Kidney capillary endothelial cell (primary cell): ENCODE results near the gene MAL.

Source experiments
- DNase-seq: peaks from one replicate; pipeline ENCODE4 v3.0.0-alpha.2; 2018; ENCODE audit warnings: low spot score

The MAL gene

DNA sequence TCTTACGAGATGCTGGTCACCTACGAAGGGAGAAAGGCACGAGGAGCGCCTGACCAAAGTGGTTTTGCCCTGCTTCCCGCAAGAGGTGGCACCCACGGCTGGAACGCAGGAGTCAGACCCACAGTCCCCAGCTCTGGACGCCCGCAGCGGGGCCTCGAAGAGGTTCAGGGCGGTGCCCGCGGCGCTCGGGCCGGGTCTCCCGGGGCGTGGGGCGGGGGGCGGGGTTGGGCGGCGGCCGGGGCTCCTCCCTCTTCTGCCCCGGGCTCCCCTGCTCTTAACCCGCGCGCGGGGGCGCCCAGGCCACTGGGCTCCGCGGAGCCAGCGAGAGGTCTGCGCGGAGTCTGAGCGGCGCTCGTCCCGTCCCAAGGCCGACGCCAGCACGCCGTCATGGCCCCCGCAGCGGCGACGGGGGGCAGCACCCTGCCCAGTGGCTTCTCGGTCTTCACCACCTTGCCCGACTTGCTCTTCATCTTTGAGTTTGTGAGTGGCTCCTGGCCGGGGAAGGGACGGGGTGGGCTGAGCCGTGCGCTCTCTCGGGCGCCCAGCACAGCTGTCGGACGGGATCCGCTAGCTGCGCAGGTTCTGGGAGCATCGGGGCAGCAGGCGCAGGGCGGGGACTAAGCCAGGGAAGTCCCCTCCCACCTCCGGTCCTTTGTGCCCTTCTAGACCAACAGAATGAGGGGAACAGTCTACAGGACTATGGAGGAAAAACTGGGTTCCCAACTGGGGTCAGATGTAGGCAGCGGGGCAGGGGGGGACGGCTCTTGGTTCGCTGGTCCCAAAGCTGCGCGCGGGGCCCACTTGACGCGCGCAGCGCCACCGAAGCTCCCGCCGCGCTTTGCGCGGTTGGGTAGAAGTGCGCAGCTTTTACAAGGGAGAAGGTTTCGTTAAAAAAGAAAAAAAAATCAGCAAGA, at the start of gene MAL:
TSS of gene MAL (plus strand) at position 303 of the 914 bp plus-strand sequence. CDS start at position 388, 85 bp downstream.
- DNase-seq: no peak

DNA sequence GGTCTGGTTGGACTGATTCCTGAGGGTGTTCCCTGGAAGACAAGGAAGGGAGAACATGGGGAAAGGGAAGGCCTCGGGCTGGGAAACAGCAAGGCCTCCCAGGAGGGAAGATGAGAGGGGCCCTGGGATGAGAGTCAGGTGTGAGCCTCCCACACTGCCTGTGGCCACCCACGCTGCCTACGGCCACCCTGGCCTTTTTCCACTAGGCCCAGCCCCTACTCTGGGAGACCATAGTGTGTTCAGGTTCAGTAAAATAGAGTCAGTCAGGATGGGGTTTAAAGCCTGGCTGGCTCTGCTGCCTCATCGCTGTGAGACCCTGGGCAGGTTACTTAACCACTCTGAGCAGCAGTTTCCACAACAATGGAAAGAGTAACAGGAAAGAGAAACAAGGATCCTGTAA, 47.7 kb upstream of the MAL start:
- DNase-seq: no peak

DNA sequence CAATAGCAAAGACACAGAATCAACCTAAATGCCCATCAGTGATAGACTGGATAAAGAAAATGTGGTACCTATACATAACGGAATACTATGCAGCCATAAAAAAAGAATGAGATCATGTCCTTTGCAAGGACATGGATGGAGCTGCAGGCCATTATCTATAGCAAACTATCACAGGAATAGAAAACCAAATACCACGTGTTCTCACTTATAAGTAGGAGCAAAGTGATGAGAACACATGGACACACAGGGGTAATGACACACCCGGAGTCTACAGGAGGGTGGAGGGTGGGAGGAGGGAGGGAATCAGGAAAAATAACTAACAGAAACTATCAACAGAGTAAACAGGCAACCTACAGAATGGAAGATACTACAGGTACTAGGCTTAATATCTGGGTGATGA, 46.6 kb upstream of the MAL start:
- no peak for DNase-seq

DNA sequence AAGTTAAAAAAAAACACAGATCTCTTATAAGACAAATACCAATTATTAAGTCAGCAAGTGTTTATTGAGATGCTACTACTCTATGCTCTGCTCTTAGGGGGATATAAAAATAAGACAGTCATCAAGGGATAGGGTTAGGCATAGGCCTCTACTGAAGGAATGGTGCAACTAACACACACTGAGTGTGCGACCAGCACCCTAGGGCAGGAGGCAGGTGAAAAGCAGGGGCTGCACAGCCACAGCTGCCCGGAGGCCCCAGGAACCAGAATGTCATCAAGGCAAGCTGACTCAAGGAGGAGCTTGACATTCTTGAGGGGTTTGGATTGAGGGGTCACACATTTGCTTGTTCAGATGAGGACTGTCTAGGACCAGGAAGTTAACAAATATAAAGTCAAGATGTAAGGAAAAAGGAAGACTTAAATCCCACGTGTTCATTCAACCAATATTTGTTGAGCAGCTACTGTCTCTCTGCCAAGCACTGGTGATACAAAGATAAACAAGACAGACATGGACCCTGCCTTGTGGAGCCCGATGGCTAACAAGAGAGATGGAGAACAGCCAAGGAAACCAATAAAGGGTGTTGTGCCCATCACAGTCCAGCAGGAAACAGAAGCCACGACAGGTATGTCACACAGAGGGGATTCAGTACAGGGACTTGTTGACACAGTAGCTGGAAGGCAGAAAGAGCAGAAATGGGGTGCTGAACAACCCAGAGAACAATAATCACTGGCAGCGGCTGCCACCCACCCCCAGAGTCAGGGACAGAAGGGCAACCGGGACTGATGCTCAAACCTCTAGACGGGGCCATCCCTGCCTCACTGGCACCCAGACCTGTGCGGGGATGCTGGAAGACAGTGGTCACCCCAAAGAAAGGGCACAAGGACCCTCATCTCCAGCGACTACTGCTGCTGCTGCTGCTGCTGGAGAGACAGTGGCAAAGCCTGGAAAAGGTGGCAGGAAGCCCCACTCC, 45.8 kb upstream of the MAL start:
- DNase-seq: no peak

DNA sequence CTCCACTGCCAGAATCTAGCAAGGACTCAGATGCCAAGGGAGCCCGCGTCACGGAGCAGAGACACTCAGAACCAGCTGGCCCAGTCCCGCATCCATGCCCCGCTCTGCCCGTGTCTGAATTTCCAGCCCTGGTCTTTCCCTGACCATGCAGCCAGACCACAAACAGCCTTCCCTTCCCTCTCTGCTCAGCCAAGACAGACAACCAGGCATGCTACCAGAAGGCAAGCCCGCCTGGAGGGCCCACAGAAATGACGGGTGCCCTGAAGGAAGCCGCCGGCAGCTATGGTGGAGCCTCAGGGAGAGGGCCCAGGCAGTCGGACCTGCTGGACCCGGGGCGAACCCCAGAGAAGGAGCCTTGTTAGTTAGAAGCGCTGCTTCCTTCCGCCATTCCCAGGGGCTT, 45.1 kb upstream of the MAL start:
- DNase-seq: no peak

DNA sequence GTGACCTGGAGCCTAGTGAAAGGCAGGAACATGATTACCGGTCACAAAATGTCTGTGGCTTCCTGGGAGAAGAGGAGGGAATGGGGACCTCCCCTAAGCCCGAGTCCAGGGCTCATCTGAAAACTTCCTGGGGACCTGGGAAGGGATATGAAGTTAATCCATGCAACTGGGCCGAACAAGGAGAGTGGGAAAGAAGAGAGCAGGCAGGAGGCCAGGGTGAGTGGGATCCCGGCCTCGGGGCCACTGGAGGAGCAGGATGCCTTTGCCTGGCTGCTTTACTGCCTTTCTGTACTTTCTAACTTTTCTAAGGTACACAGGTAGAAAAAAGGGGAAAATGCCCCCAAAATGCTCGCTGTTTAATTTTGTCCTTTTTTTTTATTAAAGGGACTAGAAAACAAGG, 43.4 kb upstream of the MAL start:
- DNase-seq: no peak

DNA sequence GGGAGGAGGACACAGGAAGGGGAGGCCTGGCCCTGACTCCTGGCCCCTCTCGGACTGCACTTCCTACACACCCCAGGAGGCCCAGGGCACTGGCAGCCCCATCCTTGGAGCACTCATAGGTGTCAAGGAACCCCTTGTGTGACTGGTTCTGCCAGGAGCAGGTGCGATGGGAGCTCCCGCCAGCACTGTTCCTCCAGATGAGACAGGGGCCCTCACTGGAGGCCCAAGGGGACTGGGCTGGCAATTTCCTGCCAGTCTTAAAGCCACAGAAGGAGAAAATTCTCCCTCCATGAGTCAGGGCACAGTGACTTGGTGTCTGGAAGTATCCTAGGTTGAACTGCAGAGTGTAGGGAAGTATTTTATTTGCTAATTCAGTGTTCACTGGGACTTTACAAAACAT, 42.8 kb upstream of the MAL start:
- no peak for DNase-seq

DNA sequence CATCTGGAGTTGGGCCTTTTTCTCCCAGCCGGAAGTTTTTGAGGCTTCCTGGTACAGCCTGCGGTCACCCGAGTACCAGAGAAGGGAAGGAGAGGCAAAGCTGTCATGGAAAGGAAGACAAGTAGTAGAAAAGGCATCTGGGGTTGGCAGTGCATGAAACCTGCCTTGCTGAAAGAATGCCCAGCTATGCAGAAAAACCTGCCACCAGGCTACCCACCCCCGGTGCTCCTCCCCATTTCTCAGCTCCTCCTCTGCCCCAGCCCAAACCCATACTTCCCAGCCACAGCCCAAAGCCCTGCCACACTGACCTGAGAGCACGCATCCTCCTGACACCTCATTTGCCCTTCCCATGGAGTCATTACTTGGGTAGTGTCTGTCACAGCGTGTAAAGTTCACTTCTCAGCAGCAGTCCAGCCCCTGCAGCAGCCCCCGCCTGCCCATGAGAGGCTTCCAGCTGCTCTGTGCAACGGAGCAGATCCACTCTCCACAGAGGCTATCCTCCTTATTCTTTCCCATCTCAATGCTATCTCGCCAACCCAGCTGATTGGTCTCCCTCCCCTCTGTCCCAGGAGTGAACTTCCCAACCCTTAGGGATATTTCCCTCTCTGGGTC, 40.4 kb upstream of the MAL start:
- no peak for DNase-seq

DNA sequence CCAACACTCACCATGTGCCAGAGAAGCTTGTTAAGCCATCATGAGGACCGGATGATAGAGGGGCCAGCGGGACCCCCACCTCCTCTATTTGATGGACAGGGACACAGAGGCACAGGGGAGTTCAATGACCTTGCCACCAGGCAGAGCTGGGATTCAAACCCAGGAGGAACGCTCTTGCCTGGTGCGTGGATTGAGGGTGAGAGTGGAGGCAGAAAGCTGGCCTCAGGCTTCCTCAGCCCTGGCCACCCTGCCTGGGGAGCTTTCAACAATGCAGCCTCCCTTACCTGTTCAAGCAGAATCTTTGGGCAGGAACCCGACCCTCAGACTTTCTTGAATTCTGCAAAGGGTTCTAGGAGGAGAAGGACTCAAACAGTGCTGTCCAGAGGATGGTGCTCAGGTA, 39.9 kb upstream of the MAL start:
- DNase-seq: no peak

DNA sequence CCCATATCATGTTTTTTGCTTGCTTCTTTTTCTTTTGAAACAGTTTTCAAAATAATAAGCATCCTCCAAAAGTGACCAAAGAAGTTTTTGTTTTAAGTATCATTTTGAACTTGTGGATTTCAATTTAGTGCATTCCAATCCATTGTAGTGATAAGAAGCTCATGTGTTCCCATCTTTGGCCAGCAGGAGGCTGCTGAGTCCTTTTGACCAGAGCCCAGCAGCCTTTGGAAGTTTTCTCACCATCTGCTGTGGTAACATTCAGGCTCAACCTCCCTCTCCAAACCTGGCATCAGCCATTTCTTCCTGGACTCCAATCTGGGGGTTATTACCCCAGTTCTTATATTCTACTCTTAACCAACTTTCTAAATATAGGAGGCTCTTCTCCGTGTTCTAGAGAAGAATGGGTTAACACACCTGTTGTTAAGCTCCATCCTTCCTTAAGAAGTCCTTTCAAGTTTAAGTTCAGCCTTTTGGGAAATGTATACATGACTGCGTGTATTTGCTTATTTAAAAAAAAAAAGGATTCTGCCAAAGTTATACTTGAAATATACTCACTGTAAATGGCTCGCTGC, 39.0 kb upstream of the MAL start:
- peak; percentile 42 for DNase-seq

DNA sequence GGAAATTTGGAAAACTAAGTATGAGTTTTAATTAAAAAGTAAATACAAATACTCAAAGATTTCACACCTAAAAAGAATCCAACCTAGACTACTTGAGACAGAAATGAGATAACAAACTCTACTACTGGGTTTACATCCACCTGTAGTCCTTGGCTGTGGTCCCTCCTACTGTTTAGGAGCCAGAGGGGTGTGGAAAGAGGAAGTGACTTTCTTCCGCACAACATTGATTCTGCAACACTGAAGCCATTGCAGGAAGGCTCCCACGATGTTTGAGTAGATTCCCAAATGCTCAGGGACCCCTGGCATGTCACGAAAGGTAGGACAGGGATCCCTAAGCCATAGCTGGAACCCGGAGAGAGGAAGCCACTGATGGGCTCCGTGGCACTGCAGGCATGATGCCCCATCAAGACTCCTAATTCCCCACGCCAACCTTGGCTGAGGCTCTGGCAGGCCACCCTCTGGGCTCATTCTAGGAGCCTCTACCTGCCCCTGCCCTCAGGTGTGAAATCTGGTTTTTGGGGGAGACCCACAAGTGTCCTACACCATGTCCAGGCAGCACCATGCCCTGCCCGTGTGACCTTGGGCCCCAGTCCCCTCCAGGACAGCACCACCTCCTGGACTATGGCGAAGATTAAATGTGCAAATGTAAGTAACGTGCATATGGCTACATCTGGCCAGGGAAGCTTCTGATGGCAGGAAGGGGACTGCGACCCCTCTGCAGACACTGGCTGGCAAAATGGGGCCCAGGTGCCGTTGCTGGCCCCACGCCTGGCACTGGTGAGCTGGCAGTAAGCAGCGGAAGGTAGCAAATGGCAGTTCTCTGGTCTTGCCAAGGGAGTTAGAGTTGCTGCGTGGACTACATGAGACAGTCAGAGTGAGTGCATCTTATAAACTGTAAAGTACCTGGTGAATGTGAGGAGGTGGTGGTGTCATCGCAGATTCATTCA, 38.2 kb upstream of the MAL start:
- DNase-seq: no peak

DNA sequence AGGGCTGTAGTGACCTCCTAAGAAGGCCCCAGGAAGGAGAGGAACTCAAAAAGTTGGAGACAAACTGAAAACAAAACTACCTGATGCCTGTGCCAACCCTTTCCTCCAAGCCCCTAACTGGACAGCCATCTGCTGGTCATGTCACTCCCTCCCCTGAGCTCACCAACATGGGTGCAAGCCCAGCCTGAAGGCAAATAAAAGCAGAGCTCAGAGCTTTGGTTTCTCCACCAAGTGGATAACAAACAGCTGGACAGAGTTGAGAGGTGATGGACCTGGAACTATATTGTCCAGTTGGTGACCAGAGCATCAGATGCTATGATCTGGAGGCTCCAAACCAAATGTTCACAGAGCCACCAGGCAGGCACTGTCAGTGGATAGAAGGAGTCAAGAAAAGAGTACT, 34.6 kb upstream of the MAL start:
- no peak for DNase-seq

DNA sequence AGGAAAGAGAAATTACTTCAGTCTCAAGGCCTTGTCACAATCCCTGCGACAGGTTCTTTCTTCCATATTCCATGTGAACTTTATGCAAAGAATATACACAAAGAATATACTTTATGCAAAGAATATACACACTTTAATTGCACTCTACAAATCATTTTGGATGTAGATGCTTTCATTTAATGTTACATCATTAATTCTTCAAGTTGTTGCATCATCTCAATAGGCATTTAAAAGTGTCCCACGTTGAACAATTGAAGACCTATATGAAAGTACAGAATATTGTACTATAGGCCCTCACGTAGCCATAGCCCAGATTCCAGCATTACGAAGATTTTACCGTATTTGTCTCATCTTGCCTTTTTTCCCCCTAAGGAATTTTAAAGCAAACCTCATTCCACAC, 33.1 kb upstream of the MAL start:
- DNase-seq: no peak

DNA sequence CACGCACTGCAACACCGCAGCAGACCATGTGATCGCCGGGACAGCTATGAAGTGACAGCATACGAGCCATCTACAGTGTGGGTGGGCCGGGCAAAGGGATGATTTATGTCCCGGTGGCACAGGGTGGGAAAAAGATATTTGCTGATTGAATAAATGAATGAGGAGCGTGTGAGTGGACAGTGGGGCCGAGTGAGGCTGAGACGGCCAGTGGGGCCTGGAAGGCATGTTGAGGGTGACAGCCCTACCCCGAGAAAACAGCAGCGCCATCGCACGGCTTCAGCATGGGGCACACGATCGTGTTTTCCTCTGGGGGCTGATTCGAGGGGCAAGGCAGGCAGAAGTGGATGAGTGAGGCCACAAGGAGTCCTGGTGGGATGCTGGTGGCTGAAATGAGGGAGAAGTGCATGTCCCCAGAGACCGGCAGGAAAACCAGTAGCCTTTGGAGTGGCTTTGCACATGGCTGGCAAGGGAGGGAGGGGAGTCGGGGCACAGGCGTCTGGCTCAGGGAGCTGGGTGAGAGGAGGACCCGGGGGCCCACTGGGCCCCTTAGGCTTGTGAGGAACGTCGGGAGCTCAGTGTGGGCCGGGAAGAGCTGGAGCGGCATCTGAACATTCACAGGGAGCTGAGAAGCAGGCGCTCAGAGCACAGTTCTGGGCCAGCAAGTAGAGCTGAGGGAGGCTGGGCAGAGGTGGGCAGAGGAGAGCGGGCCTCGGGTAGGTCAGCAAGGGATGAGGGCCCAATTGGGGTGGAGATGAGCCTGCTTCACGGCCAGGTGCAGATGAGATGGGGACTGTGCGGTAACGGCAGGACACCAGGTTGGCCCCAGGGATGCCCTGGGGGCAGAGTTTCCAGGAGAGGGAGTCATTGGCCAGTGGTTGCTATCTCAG, 32.1 kb upstream of the MAL start:
- DNase-seq: no peak

DNA sequence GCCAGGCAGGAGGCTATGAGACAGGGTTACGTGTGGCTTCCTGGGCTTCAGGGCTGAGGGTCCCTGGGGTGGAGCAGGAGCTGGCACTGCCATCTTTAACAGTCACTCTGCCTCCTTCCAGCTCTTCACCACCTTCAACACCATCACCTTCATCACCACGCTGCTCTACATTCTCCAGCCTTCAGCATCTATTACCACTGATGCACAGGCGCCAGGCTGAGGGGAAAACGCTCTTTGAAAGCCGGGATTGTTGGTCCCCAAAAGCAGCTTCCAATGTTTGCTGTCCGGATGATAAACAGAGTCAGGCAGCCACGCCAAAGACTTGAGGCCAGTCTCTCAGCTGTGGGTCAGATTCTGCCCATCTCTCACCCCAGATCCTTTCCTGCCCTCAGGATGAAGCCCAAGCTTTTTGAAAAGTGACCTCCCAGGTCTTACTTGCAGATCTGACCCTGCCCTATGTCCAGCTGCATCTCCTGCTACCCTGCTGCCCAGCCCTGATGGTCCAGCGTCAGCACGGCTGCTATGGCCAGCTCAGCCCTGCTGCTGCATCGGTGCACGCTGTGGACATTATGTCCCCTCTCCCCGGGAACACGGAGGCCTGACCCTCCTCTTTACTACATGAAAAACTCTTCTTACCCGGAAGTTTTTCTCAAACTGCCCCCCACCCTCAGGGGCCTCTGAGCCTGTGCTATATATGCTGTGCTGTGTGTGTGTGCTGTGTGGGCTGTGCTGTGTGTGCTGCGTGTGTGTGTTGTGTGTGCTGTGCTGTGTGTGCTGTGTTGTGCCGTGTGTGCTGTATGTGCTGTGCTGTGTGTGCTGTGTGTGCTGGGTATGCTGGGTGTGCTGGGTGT, 31.2 kb upstream of the MAL start:
- DNase-seq: no peak

DNA sequence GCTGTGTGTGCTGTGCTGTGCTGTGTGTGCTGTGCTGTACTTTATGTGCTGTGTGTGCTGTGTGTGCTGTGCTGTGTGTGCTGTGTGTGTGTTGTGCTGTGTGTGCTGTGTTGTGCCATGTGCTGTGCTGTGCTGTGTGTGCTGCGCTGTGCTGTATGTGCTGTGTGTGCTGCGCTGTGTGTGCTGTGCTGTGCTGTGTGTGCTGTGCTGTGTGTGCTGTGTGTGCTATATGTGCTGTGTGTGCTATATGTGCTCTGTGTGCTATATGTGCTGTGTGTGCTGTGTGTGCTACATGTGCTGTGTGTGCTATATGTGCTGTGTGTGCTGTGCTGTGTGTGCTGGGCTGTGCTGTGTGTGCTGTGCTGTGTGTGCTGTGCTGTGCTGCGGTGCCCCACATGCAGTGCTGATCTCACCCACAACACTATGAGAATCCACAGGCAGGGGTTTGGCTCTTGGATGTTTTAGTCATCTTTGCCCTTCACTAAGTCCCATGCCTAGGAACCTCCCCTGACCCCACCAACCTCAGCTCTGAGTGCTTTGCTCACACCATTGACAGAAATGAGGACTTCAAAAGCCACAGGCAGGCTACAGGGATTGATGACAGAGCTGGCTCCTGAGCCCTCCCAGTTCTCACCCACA, 30.5 kb upstream of the MAL start:
- DNase-seq: no peak

DNA sequence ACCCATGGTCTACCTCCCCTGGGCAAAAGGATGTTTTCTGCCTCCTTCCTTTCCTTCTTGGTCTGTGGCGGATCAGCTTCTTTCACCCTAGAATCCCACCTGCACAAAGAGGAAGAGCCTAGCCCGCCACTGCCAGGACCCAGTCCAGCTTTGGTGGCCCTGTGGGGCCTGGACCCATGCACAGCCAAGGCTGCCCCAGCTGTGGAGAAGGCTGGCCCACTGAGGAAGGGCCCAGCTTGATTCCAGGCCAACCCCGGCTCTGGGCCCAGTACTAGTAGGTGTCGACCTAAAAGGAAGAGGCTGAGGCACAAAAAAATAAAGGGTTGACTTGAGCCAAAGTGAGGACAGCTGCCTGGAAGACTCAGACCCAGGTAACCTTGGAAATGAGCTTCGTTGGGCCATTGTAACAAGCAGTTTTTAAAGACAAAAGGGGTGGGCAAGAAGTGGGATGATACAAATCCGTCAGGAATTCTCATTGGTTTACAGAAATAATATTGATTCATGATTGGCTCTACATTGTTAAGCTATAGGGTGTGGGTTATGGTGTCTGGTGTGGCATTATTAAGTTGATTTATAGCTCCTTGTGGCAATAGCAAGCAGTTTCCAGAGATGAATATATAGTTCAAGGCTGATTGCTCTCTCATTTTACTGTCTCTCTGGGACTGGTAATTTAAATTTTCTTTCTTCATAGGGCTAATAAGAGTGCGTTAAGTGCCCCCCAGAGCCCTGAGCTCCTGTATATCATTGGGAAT, 29.8 kb upstream of the MAL start:
- DNase-seq: no peak
